Stimulated activated CD8-positive, alpha-beta memory T cell treated with anti-CD3 and anti-CD28 coated beads, Interleukin-4, amount 100 ng/mL, for 4 hours (primary cell): Measurements from ENCODE around the gene SGMS2.

Experiments used
- DNase-seq, 2 donors: peaks; one replicate each; pipeline ENCODE4 v3.0.0-alpha.2; 2020; ENCODE audit warnings: low read depth in 2 of 2, low spot score in 1 of 2

Gene SGMS2

DNA sequence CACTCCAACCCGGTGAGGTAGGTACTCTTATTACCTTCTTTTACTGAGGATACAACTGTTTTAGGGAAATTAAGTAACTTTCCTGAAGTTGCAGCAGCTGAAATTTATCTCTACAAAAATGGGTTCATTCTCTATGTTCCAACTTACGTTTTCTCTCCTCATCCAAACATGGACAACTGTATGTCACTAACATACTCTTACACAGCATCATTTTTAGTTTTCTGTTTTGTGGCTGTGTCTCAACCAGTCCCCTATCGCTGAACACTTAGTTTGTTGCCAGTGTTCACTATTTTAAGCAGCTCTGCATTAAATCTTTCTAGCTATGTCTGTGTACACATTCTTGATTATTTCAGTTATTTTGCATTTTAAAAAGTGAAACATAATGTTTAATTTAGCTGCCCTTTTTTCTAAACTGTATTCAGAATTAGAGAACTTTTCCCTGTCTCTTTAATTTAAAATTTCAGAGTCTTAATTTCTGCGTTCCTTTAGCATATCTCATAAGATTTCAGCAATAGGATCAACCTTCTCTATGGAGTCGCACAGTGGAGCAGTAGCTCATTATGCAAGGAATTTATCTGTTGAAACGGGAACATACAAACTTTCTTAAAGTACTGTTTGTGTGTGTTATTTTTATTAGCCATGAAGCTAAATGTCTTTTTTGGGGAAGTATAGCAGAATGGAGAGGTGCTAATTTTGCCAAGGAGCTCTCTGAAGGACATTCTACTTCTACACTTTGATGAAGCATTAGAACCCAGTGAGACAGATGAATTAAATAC, 3.8 kb downstream of the SGMS2 start:
- no peak for DNase-seq

DNA sequence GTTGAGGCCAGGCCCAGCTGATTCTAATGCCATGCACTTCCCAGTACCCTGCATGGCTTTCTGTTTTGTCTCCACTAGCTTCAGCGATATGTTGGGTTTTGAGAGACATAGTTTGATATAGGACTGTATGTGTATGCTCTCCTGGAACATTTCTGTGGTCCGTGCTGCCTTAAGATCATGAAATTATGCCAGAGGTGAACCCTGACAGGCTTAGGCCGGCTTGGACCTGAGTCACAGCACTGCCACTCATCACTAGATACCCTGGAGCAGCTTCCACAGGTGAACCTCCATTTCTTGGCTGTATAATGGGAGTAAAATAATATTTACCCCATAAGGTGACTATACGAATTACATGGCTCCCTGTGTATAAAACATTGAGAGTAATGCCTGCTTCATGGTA, 6.4 kb downstream of the SGMS2 start:
- DNase-seq: no peak

DNA sequence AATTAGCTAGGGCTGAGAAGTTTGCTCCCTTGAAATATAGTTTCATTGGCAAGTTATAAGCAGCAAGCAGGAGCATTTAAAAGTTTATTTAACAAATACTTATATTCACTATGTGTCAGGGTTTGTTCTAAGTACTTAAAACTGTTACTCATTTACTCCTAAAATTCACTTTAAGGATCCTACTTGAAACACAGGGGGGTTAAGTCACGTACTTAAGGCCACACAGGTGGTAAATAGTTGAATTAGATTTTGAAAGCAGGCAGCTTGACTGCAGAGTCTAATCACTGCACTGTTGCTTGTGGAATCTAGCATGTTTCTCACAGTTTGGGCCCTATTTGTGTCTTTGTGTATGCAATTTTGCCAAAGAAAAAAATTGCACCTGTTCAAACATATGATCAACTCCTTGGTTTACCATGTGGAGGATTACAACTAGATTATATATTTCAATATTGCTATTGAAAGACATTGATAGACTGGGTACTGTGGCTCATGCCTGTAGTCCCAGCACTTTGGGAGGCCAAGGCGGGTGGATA, 7.6 kb downstream of the SGMS2 start:
- no peak for DNase-seq

DNA sequence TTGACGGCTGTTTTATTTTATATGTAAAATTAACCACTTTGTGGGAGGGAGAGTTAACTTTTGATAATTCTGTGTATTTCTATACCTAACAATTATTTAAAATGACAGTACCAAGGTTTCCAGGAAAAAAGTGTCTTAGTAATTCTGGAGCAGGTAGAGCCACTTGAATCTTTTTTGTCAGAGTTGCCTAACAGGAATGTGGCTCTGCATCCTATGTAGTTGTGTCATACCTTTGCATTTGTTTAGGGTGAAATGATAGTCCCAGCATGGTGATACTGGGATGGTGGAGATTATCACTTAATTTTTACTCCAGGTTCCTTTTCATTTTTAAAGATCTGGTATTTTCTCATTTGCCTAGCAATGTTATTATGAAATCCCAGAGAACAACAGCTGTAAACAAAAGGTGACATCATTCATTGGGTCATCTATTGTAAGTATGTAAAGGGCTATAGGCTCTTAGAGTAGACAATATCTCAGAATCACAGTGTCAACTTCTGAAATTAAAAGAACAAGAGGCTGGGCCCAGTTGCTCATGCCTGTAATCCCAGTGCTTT, 9.6 kb downstream of the SGMS2 start:
- DNase-seq: no peak

DNA sequence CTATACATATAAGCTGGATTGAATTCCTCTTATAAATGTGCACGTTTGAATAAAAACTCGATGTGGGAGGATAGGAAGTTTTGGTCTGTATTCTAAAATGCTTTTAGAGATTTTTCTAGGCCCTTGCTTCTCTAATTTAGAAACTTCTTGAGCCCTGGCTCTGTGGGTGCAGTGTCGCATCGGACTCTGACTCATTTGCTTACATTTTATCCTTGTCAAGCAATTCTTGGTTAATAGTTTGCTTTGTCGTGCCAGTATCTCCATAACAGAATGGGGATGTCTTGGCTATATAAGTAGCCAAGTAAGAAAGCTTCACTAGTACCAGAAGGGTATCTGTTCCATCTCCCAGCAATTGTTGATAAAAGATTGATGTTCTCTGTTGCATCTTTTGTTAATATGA, 10.7 kb downstream of the SGMS2 start:
- DNase-seq: no peak

- no peak for DNase-seq
These were observed 12.6 kb downstream of the SGMS2 start for GRCh38 chr4:107837317-107837716.

- no peak for DNase-seq
These were observed 13.3 kb downstream of the SGMS2 start for GRCh38 chr4:107837776-107838618.

DNA sequence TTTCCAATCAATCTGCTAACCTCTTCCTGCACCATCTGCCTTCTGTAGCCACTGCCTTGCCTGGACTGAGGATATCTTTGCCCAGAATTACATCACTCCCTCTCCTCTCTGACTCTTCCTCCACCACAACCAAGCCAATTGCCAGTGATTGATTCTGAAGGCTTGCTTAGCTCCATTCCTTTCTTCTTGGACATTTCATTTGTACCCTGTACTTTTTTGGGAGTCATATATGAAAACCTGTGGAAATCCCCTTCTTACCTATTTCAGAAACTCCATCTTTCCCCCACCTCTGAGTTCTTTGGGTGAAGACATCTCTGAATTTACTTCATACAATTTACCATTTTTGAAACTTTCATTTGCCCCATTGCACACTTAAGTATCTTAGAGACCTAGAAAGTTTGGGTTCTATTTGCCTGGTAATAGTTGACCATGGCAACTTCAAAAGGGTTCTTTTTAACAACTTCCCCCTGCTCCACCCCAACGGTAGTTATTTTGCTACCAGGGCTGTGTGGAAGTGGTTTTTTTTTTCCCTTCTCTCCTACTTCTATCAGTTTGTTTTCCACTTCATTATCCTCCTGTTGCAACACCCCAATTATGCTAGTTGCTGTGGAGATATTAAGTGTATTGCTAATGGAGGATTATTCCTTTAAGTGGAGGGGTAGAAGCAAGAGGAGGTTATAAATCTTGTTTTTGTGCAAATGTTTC, 14.3 kb downstream of the SGMS2 start:
- no peak for DNase-seq

DNA sequence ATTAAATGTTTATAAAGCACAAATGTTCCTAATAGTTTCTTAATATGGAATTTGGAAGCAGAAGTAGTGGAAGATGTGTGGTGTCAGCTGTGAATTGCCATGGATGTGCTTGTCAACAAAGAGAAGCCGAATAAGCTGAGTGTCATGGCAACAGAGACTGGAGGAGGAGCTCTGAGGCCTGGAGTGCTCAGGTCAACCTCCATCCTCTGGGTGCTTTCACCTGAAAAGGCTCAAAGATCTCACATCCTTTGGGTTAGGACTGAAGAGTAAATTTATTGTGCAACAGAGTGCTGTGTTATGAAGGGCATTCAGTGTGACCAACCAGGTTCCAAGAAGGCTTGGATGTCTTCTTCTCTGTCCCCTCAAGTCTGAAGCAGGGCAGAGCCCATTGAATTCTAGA, 18.7 kb downstream of the SGMS2 start:
- DNase-seq: no peak

DNA sequence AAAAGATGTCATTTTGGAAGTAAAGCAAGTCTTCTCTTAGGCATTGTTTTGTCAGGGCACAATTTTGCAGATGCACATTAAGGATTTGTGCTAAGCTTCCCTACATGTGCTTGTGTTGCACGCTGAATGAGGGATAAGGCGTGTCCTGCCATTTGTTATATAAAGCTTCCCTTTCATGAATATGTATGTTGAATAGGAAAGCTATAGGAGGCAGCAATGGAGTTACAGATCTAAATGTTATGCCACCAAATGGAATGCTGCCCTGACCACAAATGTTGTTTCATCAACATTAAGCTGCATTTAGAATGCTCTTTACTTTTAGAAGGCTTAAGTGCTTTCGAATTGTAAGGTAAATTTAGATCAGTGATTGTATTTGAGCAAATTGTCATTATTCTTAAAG, 20.9 kb downstream of the SGMS2 start:
- DNase-seq: no peak

GRCh38 chr4:107850438-107850837, 25.7 kb downstream of the SGMS2 start:
- no peak for DNase-seq

GRCh38 chr4:107853444-107854355, 29.0 kb downstream of the SGMS2 start:
- no peak for DNase-seq

- no peak for DNase-seq
These were observed 29.8 kb downstream of the SGMS2 start for GRCh38 chr4:107854356-107855022.

DNA sequence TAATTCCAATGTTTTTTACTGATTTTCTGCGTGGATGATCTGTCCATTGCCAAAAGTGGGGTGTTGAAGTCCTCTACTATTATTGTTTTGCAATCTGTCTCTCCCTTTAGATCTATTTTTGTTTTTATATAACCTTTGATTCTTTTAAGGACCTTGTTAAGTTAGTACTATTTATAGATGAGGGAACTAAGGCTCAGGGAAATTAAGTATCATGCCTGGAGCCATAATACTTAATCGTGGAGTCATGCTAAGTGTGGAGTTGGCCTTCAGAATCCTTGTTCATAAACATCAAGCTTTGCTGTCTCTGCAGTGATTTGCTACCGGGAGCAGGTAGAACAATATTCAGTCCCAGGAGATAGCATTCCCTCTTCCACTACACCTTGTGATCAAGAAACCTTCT, 31.0 kb downstream of the SGMS2 start:
- no peak for DNase-seq

GRCh38 chr4:107856901-107857300, 32.2 kb downstream of the SGMS2 start:
- no peak for DNase-seq

DNA sequence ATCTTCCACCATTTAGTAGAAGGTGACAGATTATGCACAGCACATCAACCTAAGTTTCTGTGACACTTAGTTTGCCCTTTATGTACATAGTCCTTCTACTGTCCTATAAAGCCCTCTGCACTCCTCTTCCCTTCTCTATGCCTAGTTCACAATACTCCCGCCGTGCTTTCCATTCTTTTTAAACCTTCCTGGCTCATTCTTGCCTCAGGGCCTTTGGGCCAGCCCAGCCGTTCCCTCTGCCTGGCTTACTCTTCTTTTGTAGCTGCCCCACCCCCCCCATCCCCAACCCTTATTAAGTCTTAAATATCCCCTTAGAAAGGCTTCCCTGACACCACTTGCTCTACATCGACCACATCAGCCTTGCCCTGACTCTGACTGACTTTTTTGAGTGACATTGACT, 33.0 kb downstream of the SGMS2 start:
- DNase-seq: no peak

DNA sequence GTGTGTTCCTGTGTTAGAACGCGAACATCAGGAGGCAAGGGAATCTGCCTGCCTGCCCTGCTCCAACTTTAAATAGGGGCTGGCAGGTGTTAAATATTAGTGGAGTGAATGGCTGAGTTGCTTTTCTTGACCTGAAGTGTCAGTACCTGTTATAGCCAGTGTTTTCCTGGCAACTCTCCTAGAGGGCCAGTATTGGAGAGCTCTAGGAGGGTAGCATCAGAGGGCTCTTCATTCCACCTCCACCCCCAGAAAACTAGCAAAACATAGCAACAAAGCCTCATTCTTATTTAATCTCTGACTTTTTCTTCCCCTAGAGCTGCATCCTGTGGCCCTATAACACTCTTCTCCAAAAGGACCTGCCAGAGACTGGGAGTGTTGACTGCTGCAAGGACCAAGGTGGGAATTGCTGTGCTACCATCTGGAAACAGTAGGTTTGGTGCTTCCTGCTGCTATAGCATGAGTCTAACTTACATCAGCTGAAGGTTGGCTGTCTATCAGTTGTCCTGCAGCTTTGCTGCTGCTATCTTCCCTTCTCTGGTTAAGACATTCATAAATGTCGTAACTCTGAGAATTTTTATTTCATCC, 33.5 kb downstream of the SGMS2 start:
- no peak for DNase-seq

DNA sequence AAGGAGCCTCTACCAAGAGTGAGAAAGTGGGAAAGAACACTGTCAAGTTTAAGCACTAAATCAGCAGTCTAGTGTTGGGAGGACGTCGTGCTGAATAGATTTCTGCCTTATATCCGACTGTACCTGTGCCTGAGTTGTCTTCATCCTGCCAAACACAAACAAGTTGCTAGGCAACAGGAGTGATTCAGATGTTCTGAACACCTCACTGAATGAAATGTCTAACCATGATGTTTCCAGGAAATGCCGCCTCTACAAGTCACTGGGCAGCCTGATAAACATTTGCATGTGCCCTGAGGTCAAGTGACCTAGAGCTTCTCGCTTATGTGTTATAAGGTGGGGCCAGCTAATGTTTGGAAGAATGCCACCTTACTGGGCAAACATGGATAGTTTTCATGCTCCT, 37.9 kb downstream of the SGMS2 start:
- DNase-seq: no peak

DNA sequence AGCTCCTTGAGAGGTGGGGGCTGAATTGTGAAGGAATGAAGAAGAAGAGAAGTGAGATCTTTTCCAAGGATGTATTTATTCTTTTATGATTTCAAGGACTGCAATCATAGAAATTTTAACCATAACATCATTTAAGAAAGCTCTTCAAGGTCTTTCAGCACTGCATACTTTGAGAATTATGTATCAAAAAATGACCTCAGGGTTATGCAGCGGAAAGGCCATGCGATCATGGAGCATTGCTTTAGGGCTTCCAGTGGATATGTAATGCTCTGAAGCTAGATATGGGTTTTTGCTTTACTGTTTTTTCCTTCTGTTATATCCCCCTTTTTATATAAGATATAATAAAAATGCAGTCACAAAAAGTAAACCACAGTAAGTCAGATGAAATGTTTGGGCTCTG, 38.7 kb downstream of the SGMS2 start:
- no peak for DNase-seq
